ENCODE results near the gene CYP46A1.
A peak's percentile ranks its signal among the peaks of the same experiment; 100 is the strongest.
"Not testable (repeated sequence)": the region's sequence is repeated elsewhere in the genome, so short reads cannot be mapped to it uniquely, and the experiment has no call there.

CYP46A1 gene

DNA sequence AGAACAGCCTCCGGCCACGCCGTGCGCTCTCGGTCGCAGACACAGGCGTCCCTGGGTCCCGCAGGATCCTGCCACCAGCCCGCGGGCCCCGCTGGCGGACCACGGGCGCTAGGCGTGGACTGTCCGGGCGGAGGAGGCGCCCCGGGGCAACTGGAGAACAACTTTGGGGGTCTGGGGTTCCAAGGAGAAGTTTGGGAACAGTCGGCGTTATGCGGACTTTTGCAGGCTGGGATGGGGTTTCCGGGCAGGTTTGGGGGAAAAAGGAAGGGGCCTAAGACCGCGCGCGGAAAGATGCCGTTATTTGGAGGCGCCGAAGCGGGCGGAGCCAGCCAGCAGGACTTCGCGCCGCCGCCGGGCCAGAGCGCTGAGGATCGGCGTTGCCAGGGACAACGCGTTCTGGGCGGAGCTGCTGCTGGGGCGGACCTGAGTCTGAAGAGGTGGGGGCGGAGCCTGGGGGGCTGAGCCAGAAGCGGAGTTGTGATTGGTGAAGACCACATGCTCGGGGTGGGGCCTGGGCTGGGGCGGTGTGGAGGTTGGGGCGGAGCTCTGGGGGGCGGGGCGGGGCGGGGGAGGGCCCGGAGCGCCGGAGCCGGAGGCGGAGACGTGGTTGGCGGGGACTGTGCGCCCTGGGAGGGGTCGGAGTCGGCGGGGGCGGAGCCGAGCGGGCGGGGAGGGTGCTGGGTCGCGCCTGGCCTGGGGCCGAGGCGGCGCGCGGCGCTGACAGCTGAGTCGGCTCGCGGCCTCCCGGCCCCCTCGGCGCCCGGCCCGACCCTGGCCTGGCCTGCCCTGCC is at the start of gene CYP46A1:
TSS of gene CYP46A1 (plus strand) at position 680 of the 791 bp plus-strand sequence. CDS start 120 bp downstream, outside the sequence.
- DNase-seq (ENCODE audit: low spot score) = peak; percentile 100
- in situ Hi-C loops (cut with MboI; ENCODE audit: low pct_unique_long_range_greater_than_20kb, low sequenced_read_pairs, unreplicated experiment) = no loop called here
- TF ChIP-seq, protein P1, sequence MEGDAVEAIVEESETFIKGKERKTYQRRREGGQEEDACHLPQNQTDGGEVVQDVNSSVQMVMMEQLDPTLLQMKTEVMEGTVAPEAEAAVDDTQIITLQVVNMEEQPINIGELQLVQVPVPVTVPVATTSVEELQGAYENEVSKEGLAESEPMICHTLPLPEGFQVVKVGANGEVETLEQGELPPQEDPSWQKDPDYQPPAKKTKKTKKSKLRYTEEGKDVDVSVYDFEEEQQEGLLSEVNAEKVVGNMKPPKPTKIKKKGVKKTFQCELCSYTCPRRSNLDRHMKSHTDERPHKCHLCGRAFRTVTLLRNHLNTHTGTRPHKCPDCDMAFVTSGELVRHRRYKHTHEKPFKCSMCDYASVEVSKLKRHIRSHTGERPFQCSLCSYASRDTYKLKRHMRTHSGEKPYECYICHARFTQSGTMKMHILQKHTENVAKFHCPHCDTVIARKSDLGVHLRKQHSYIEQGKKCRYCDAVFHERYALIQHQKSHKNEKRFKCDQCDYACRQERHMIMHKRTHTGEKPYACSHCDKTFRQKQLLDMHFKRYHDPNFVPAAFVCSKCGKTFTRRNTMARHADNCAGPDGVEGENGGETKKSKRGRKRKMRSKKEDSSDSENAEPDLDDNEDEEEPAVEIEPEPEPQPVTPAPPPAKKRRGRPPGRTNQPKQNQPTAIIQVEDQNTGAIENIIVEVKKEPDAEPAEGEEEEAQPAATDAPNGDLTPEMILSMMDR (IDR thresholded peaks at IDR 0.05; ENCODE audit: extremely low read depth, insufficient read depth, missing control alignments) = no peak

DNA sequence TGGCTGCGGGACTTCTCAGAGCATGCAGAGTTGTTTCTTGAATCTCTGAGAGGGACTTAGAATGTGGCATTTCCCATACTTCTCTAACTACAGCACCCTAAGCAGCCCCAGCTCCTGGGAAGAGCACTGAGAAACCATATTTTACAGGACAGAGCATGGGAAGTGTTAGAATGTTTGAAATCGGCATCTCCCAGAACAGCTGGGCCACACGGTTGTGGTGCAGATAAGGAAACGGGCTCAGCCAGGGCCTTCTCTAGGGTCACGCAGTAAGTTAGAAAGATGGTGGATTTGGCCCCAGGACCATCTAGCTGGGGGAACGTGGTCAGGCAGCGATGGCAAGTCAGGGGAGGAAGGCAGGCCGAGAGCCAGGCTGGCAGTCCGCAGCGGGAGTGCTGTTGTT is 49.7 kb upstream of the CYP46A1 start:
- DNase-seq (ENCODE audit: low spot score) = no peak
- in situ Hi-C loops (cut with MboI; ENCODE audit: low pct_unique_long_range_greater_than_20kb, low sequenced_read_pairs, unreplicated experiment) = loop anchor here (10.0 kb wide), 1 partner anchor 100 kb away; no protein-coding TSS in a partner anchor
- TF ChIP-seq, protein P1 (IDR thresholded peaks at IDR 0.05; ENCODE audit: extremely low read depth, insufficient read depth, missing control alignments) = no peak

DNA sequence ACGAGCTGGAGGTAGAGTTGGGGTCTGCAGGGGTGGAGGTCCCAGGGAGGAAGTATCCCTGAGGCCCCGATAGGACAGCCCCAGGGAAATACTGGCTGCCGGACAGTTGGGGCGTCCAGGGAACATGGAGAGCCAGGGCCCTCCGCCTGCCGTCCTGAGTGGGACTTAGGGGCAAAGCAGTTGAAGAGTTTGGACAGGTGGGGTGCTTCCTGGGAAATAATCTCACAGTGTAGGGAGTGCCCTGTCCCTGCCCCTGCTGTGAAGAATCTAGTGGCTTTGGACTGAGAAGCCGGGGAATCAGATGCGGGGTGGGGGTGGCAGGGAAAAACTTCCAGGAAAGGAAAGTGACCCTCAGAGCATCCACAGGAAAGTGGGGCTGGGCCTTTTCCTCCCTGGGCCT is 49.0 kb upstream of the CYP46A1 start:
- no peak for DNase-seq (ENCODE audit: low spot score)
- in situ Hi-C loops (cut with MboI; ENCODE audit: low pct_unique_long_range_greater_than_20kb, low sequenced_read_pairs, unreplicated experiment) = loop anchor here (10.0 kb wide), 1 partner anchor 100 kb away; no protein-coding TSS in a partner anchor
- TF ChIP-seq, protein P1 (IDR thresholded peaks at IDR 0.05; ENCODE audit: extremely low read depth, insufficient read depth, missing control alignments) = no peak

- no peak for DNase-seq (ENCODE audit: low spot score)
- TF ChIP-seq, protein P1 (IDR thresholded peaks at IDR 0.05; ENCODE audit: extremely low read depth, insufficient read depth, missing control alignments) = no peak
- in situ Hi-C loops (cut with MboI; ENCODE audit: low pct_unique_long_range_greater_than_20kb, low sequenced_read_pairs, unreplicated experiment) = loop anchor here (10.0 kb wide), 1 partner anchor 102 kb away; no protein-coding TSS in a partner anchor
Measured at GRCh38 chr14:99636487-99636886, 47.6 kb upstream of the CYP46A1 start.

DNA sequence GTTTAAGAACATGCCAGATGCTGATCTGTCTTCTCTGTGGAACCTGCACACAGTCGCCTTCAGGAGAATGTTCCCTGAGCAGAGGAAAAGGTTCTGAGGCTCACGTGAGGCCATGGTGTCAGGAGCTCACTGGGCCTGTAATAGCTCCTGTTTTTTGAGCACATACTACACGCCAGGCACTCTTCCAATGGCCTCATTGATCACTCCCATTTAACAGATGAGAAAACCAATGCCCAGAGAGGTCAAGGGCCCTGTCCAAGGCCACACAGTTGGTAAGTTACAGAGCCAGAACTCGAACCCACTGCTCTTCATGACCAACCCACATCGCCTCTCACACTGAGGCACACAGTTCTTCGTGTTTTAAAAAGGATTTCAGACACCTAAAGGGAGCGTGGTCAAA is 46.5 kb upstream of the CYP46A1 start:
- no peak for DNase-seq (ENCODE audit: low spot score)
- TF ChIP-seq, protein P1 (IDR thresholded peaks at IDR 0.05; ENCODE audit: extremely low read depth, insufficient read depth, missing control alignments) = no peak
- in situ Hi-C loops (cut with MboI; ENCODE audit: low pct_unique_long_range_greater_than_20kb, low sequenced_read_pairs, unreplicated experiment) = loop anchor here (10.0 kb wide), 1 partner anchor 103 kb away; no protein-coding TSS in a partner anchor

DNA sequence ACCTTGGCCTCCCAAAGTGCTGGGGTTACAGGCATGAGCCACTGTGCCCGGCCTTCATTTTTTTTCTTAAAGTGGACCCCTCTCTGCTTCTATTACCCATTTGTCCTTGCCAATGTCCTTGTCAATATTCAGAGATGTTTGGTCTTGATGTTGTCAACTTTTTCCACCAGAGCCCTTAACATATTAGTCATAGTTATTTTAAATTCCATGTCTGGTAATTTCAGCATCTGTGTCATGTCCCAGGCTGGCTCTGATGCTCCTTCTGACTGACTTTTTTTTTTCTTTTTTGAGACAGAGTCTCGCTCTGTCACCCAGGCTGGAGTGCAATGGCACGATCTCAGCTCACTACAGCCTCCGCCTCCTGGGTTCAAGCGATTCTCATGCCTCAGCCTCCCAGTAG is 41.3 kb upstream of the CYP46A1 start:
- in situ Hi-C loops (cut with MboI; ENCODE audit: low pct_unique_long_range_greater_than_20kb, low sequenced_read_pairs, unreplicated experiment); DNase-seq (ENCODE audit: low spot score): not testable (repeated sequence)

DNA sequence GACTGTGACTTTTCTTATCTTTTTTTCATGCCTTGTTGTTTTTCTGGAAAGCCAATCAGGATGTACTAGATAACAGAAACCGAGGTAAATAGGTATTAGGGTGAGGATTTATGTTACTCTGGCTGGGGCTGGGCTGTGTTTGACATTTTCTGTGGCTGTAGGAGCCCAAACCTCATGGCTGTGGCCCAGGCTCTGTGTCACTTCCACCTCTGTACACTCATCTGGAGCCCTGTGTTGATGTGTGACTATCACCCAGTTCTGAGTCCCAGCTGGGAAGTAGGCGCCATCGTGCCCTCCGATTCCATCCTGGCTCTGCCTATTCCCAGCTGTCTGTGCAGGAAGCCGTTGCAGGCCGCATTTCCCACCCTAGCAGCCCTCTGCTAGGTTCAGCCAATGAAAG is 40.8 kb upstream of the CYP46A1 start:
- TF ChIP-seq, protein P1 (IDR thresholded peaks at IDR 0.05; ENCODE audit: extremely low read depth, insufficient read depth, missing control alignments) = no peak
- in situ Hi-C loops (cut with MboI; ENCODE audit: low pct_unique_long_range_greater_than_20kb, low sequenced_read_pairs, unreplicated experiment) = no loop called here
- DNase-seq (ENCODE audit: low spot score) = no peak

Data from GM13977 (cell line).